HG03342 (cell line): ENCODE measurements around the gene FBXO2.
"Not testable (repeated sequence)": the region's sequence is repeated elsewhere in the genome, so short reads cannot be mapped to it uniquely, and the experiment has no call there.

Source experiments
- ATAC-seq: cut with Tn5 transposase; IDR thresholded peaks from one replicate; pipeline ENCODE4 v1.9.1; 2021; ENCODE audit warnings: mild to moderate bottlenecking, moderate library complexity; ENCODE audit not compliant: unreplicated experiment

Gene FBXO2

GRCh38 chr1:11629184-11630016 lies 24.8 kb downstream of the FBXO2 start:
- no peak for ATAC-seq

GRCh38 chr1:11628767-11629166 lies 25.5 kb downstream of the FBXO2 start:
- no peak for ATAC-seq

- ATAC-seq: no peak
These were observed 27.7 kb downstream of the FBXO2 start for GRCh38 chr1:11626551-11626950.

GRCh38 chr1:11623702-11624101 lies 30.5 kb downstream of the FBXO2 start:
- ATAC-seq: no peak

GRCh38 chr1:11622398-11622797 lies 31.8 kb downstream of the FBXO2 start:
- no peak for ATAC-seq

GRCh38 chr1:11620924-11621323 lies 33.3 kb downstream of the FBXO2 start:
- ATAC-seq: no peak

- ATAC-seq: no peak
These were observed 33.8 kb downstream of the FBXO2 start for GRCh38 chr1:11620405-11620804.

GRCh38 chr1:11617741-11618140 lies 36.5 kb downstream of the FBXO2 start:
- no peak for ATAC-seq

GRCh38 chr1:11617314-11617713 lies 36.9 kb downstream of the FBXO2 start:
- no peak for ATAC-seq

- ATAC-seq: no peak
These were observed 37.5 kb downstream of the FBXO2 start for GRCh38 chr1:11616766-11617165.

- no peak for ATAC-seq
These were observed 39.1 kb downstream of the FBXO2 start for GRCh38 chr1:11615090-11615489.

GRCh38 chr1:11613347-11613746 lies 40.9 kb downstream of the FBXO2 start:
- ATAC-seq: no peak

GRCh38 chr1:11611638-11612327 lies 42.4 kb downstream of the FBXO2 start:
- ATAC-seq: no peak

GRCh38 chr1:11610629-11611180 lies 43.5 kb downstream of the FBXO2 start:
- no peak for ATAC-seq

- ATAC-seq: not testable (repeated sequence)
These were observed 44.9 kb downstream of the FBXO2 start for GRCh38 chr1:11609378-11609777.

GRCh38 chr1:11608596-11609130 lies 45.6 kb downstream of the FBXO2 start:
- not testable (repeated sequence) for ATAC-seq

- no peak for ATAC-seq
These were observed 47.5 kb downstream of the FBXO2 start for GRCh38 chr1:11606775-11607174.

GRCh38 chr1:11602981-11603380 lies 51.2 kb downstream of the FBXO2 start:
- no peak for ATAC-seq

- no peak for ATAC-seq
These were observed 51.8 kb downstream of the FBXO2 start for GRCh38 chr1:11602424-11602823.

GRCh38 chr1:11600836-11601235 lies 53.4 kb downstream of the FBXO2 start:
- no peak for ATAC-seq

- no peak for ATAC-seq
These were observed 54.2 kb downstream of the FBXO2 start for GRCh38 chr1:11599891-11600576.
